Right cardiac atrium (tissue), 5 donors: ENCODE results near the gene SALL4. TPM values are rescaled to one million over a fixed set of nuclear protein-coding genes. Genes with fewer than 3 reads are reported as not detected.

Source experiments
- ATAC-seq, 2 donors: fragments of 200-7000 bp; cut with Tn5 transposase; one replicate each; pipeline versions ENCODE4 v1.8.0 to v1.9.1; 2020; ENCODE audit warnings: moderate library complexity in 2 of 2, mild to moderate bottlenecking in 1 of 2
- DNase-seq, 3 donors: peaks; one replicate each; pipeline ENCODE4 v3.0.0-alpha.2; 2020
- H3K27ac ChIP-seq: one replicate; pipeline ENCODE4 v1.5.1; 2013; ENCODE audit warnings: mild to moderate bottlenecking, low read length, control low read depth, moderate library complexity
- H3K27me3 ChIP-seq: one replicate; pipeline ENCODE4 v1.6.1; 2013; ENCODE audit not compliant: control insufficient read depth, insufficient read depth
- H3K4me1 ChIP-seq: one replicate; pipeline ENCODE4 v1.6.1; 2013; ENCODE audit warnings: low read length; ENCODE audit not compliant: control insufficient read depth, insufficient read depth
- H3K4me3 ChIP-seq: one replicate; pipeline ENCODE4 v1.5.1; 2013; ENCODE audit warnings: low read length, control low read depth
- H3K9me3 ChIP-seq: one replicate; pipeline ENCODE4 v1.6.1; 2013; ENCODE audit warnings: low read length; ENCODE audit not compliant: control insufficient read depth
- WGBS: extraction: QIAGEN DNeasy Blood & Tissue Kit; methylation state at CpG from one replicate; pipeline ENCODE4 v1.1.7; 2013; 5-methylcytosine and 5-hydroxymethylcytosine counted together
- intact Hi-C, 4 donors: fragments of 100-400 bp; cut with DNase I; formaldehyde crosslinking; loops; one replicate each; pipeline versions ENCODE4 v1.11.0 to v1.14.0; 2022 to 2023
- long read RNA-seq, 4 donors: library from polyadenylated mRNA; unstranded; transcript quantifications; one replicate each; pipeline ENCODE4 v2.0.0, GENCODE V29; 2020 to 2021
- polyA plus RNA-seq: library from polyadenylated mRNA; stranded (reverse); fragments of 200-250 nt; gene quantifications from one replicate; pipeline ENCODE4 v1.2.3, GENCODE V29; 2013
- total RNA-seq, 4 donors: library from RNA; stranded (reverse); fragmentation: NEBNext Ultra II Directional; extraction: Animal tissue kit (Norgen Biotek cat#: 25700); gene quantifications; one replicate each; pipeline ENCODE4 v1.2.1, GENCODE V29; 2021
- donor health status: healthy with polysubstance abuse.
- donor health status: DM: no; HTN: yes; CAD: no.
- donor health status: DM: no; HTN: no; CAD: no.
- donor health status: DM: no; HTN: yes; CAD: no; lungs with severe emphysema.
- donor health status: DM: yes; HTN: yes; CAD: no.

Gene SALL4
- total RNA-seq, result not detected
- 0.09 TPM for polyA plus RNA-seq
- long read RNA-seq, donor 1, result 0 reads
- long read RNA-seq, donor 2, result 0 reads
- long read RNA-seq, donor 3, partial matches to known transcripts, result 0 of 1 reads
- long read RNA-seq, donor 3, other reads (novel, unspliced or antisense), result 1 of 1 reads
- long read RNA-seq, donor 4, result 0 reads

GRCh38 chr20:51802170-51802751 lies at the start of gene SALL4:
SALL4 (minus strand) TSS chr20:51802521; CDS start chr20:51802408, 113 bp downstream.
- WGBS, result 12% methylated on average over 44 of the region's 44 CpGs
- no peaks in the 10 kb centered on the region for H3K9me3 ChIP-seq
- no peaks in the 10 kb centered on the region for H3K4me1 ChIP-seq
- no peak for ATAC-seq
- DNase-seq, result no peak
- peak within 1 kb of the TSS; percentile 48 for H3K4me3 ChIP-seq
- no peaks in the 10 kb centered on the region for H3K27me3 ChIP-seq
- intact Hi-C loops, result no loop called here
- no peak within 1 kb of the TSS for H3K27ac ChIP-seq

GRCh38 chr20:51848346-51848745 lies 46.0 kb upstream of the SALL4 start:
- no peak overlapping the region for H3K4me3 ChIP-seq
- H3K27me3 ChIP-seq, result no peaks in the 10 kb centered on the region
- H3K4me1 ChIP-seq, result no peaks in the 10 kb centered on the region
- no peaks in the 10 kb centered on the region for H3K9me3 ChIP-seq
- ATAC-seq (no peak), DNase-seq (no peak)
- WGBS, result 57% methylated on average over 2 of the region's 2 CpGs
- intact Hi-C loops, result loop anchor here in 1 of 4 donors (10.0 kb wide), 1 partner anchor 56 kb away; no protein-coding TSS in a partner anchor
- H3K27ac ChIP-seq, result no peak overlapping the region

DNA sequence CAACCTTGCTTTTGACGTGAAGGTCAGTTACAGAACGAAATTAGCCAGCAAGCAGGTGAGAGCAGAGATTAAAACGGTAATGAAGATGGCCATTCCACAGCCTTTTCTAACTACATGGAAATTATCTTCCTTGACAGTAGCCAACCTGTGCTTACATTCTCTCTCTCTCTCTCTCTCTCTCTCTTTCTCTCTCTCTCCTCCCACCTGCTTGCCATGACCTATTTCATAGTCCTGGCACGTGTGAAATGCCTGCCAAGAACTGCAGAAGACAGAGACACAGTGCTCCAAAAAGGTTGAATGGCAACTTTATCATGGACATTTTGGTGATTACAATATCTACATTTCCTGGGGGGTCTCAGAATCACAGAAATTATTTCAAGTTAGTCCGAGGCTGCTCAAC lies 38.5 kb upstream of the SALL4 start:
- ATAC-seq, result no peak
- intact Hi-C loops, result loop anchor here in 1 of 4 donors (10.0 kb wide), 1 partner anchor 64 kb away; no protein-coding TSS in a partner anchor

GRCh38 chr20:51837876-51838420 lies 35.6 kb upstream of the SALL4 start:
- Histone ChIP-seq H3K4me1 (no peaks in the 10 kb centered on the region), H3K27ac (no peak overlapping the region), H3K9me3 (no peaks in the 10 kb centered on the region), H3K27me3 (no peaks in the 10 kb centered on the region), H3K4me3 (no peak overlapping the region)
- DNase-seq (no peak), ATAC-seq (no peak)
- WGBS, result 70% methylated on average over 10 of the region's 10 CpGs
- intact Hi-C loops, result no loop called here

More for the DNA sequence above, 38.5 kb upstream of the SALL4 start:
- WGBS, result 58% methylated on average over 5 of the region's 5 CpGs
- Histone ChIP-seq H3K4me1 (no peaks in the 10 kb centered on the region), H3K27me3 (no peaks in the 10 kb centered on the region), H3K9me3 (no peaks in the 10 kb centered on the region), H3K4me3 (no peak overlapping the region), H3K27ac (no peak overlapping the region)
- no peak for DNase-seq

GRCh38 chr20:51837436-51837835 lies 35.1 kb upstream of the SALL4 start:
- Histone ChIP-seq H3K9me3 (no peaks in the 10 kb centered on the region), H3K27ac (no peak overlapping the region), H3K27me3 (no peaks in the 10 kb centered on the region), H3K4me1 (no peaks in the 10 kb centered on the region), H3K4me3 (no peak overlapping the region)
- 78% methylated on average over 6 of the region's 6 CpGs for WGBS
- intact Hi-C loops, result no loop called here
- no peak for ATAC-seq
- DNase-seq, result no peak

DNA sequence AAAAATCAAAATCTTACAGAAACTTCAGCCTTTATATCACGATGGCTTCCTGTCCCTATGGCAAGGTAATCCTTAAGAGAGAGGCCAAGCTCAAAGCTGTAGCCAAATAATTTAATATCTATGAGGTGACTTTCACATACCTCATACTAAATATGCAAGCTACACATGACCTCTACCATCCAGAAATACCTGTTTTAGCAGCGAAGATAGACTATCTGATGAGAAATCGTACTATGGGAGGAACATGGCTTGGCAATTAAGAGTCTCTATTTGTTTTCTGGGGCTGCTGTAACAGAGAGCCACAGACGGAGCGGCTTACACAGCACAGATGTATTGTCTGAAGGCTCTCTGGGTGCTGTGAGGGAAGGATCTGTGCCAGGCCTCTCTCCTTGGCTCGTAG lies 31.0 kb upstream of the SALL4 start:
- Histone ChIP-seq H3K27me3 (no peaks in the 10 kb centered on the region), H3K27ac (no peak overlapping the region), H3K4me3 (no peak overlapping the region), H3K4me1 (no peaks in the 10 kb centered on the region), H3K9me3 (no peaks in the 10 kb centered on the region)
- ATAC-seq (no peak), DNase-seq (no peak)
- WGBS, result 85% methylated on average over 6 of the region's 6 CpGs
- intact Hi-C loops, result no loop called here

GRCh38 chr20:51832276-51832675 lies 30.0 kb upstream of the SALL4 start:
- Histone ChIP-seq H3K4me3 (no peak overlapping the region), H3K4me1 (no peaks in the 10 kb centered on the region), H3K9me3 (no peaks in the 10 kb centered on the region), H3K27me3 (no peaks in the 10 kb centered on the region), H3K27ac (no peak overlapping the region)
- intact Hi-C loops, result no loop called here
- no peak for DNase-seq
- 77% methylated on average over 3 of the region's 3 CpGs for WGBS
- no peak for ATAC-seq

DNA sequence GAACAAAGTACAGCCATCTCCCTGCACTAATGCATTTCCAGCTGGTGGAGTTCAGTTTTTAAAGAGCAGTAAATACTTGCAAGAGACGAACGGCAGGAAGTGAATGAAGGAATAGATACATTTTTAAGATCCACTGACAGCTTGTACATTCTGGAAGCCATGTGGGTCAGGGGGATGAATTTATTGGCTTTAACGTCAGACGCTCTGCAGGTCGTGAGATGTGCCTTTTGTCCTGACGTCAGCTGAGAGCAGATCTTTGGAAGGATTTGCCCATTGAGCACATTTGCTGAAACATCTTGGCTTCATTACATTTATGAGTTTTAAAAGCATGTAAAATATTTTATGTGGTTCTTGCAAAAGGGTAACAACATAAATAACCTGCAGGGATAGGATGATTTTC lies 29.5 kb upstream of the SALL4 start:
- Histone ChIP-seq H3K27ac (no peak overlapping the region), H3K4me1 (no peaks in the 10 kb centered on the region), H3K9me3 (no peaks in the 10 kb centered on the region), H3K27me3 (no peaks in the 10 kb centered on the region), H3K4me3 (no peak overlapping the region)
- 52% methylated on average over 6 of the region's 6 CpGs for WGBS
- intact Hi-C loops, result no loop called here
- DNase-seq (no peak), ATAC-seq (no peak)

DNA sequence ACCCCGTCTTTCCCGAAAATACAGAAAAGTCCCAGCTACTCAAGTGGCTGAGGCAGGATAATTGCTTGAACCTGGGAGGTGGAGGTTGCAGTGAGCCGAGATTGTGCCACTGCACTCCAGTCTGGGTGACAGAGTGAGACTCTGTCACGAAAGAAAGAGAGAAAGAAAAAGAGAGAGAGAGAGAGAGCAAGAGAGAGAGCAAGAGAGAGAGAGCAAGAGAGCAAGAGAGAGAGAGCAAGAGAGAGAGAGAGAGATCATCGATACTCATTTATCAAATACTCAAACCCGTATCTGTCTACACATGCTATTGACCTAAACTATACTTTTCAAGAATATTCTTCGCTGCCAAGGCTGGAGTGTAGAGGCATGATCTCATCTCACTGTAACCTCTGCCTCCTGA lies 28.2 kb upstream of the SALL4 start:
- Histone ChIP-seq H3K9me3 (no peaks in the 10 kb centered on the region), H3K4me3 (no peak overlapping the region), H3K4me1 (no peaks in the 10 kb centered on the region), H3K27me3 (no peaks in the 10 kb centered on the region), H3K27ac (no peak overlapping the region)
- no peak for ATAC-seq
- DNase-seq, result no peak
- intact Hi-C loops, result no loop called here
- WGBS, result 80% methylated on average over 7 of the region's 7 CpGs

- no peak for DNase-seq
- intact Hi-C loops, result no loop called here
- Histone ChIP-seq H3K4me1 (no peaks in the 10 kb centered on the region), H3K9me3 (no peaks in the 10 kb centered on the region), H3K27me3 (no peaks in the 10 kb centered on the region), H3K27ac (no peak overlapping the region), H3K4me3 (no peak overlapping the region)
- 33% methylated on average over 7 of the region's 7 CpGs for WGBS
- no peak for ATAC-seq
These were observed 26.4 kb upstream of the SALL4 start for GRCh38 chr20:51828762-51829161.

GRCh38 chr20:51826372-51826771 lies 24.1 kb upstream of the SALL4 start:
- Histone ChIP-seq H3K27ac (no peak overlapping the region), H3K9me3 (no peaks in the 10 kb centered on the region), H3K27me3 (no peaks in the 10 kb centered on the region), H3K4me3 (no peak overlapping the region), H3K4me1 (no peaks in the 10 kb centered on the region)
- DNase-seq, result no peak
- ATAC-seq, result no peak
- intact Hi-C loops, result no loop called here
- WGBS, result 90% methylated on average over 8 of the region's 8 CpGs
